Spleen (tissue), 11 donors: ENCODE measurements around the gene TSC22D1. TPM values are rescaled to one million over a fixed set of nuclear protein-coding genes. Genes with fewer than 3 reads are reported as not detected.

ENCODE experiments used
- DNase-seq: peaks from one replicate; pipeline ENCODE4 v3.0.0-alpha.2; 2020
- H3K27ac ChIP-seq, 8 donors: fragments of 200-600 bp; sonication (generic) in 7 of 8; 1 replicate in 4 of 8; 2 replicates in 4 of 8; pipeline versions ENCODE4 v1.5.0 to v1.8.0; 2016 to 2021; ENCODE audit warnings: inconsistent platforms in 4 of 8, mild to moderate bottlenecking in 4 of 8, moderate library complexity in 1 of 8
- H3K27me3 ChIP-seq, 7 donors: fragments of 200-600 bp; sonication (generic) in 6 of 7; replicated peaks in 1 of 7; 1 replicate in 4 of 7; 2 replicates in 3 of 7; pipeline versions ENCODE4 v1.5.0 to v1.8.0; 2016 to 2021; ENCODE audit warnings: inconsistent platforms in 3 of 7, mild to moderate bottlenecking in 1 of 7
- H3K36me3 ChIP-seq, 6 donors: fragments of 200-600 bp; sonication (generic) in 5 of 6; 1 replicate in 4 of 6; 2 replicates in 2 of 6; pipeline versions ENCODE4 v1.5.0 to v1.8.0; 2016 to 2021; ENCODE audit warnings: inconsistent platforms in 2 of 6
- H3K4me1 ChIP-seq, 6 donors: fragments of 200-600 bp; sonication (generic) in 5 of 6; 1 replicate in 3 of 6; 2 replicates in 3 of 6; pipeline versions ENCODE4 v1.5.0 to v1.8.0; 2016 to 2021; ENCODE audit warnings: inconsistent platforms in 3 of 6
- H3K4me3 ChIP-seq, 8 donors: fragments of 200-600 bp; sonication (generic) in 7 of 8; 1 replicate in 4 of 8; 2 replicates in 4 of 8; pipeline versions ENCODE4 v1.5.0 to v1.8.0; 2016 to 2021; ENCODE audit warnings: inconsistent platforms in 4 of 8, mild to moderate bottlenecking in 4 of 8, moderate library complexity in 2 of 8
- H3K9me3 ChIP-seq, 8 donors: fragments of 200-600 bp; sonication (generic) in 7 of 8; 1 replicate in 4 of 8; 2 replicates in 4 of 8; pipeline versions ENCODE4 v1.5.0 to v1.8.0; 2016 to 2021; ENCODE audit warnings: inconsistent platforms in 4 of 8
- POLR2A ChIP-seq, 3 donors: fragments of 450-650 bp; IDR thresholded peaks; one replicate each; pipeline ENCODE4 v1.5.1; 2017; ENCODE audit warnings: antibody characterized with exemption in 3 of 3, mild to moderate bottlenecking in 1 of 3
- POLR2AphosphoS5 ChIP-seq, 3 donors: sonication (generic); formaldehyde crosslinking; IDR thresholded peaks; one replicate each; pipeline ENCODE4 v1.5.1; 2017; ENCODE audit warnings: antibody characterized with exemption in 3 of 3
- WGBS, 5 donors: extraction: QIAGEN DNeasy Blood & Tissue Kit in 3 of 5; methylation state at CpG; one replicate each; pipeline versions ENCODE4 v1.1.5 to v1.1.7; 2013 to 2018; 5-methylcytosine and 5-hydroxymethylcytosine counted together
- intact Hi-C: fragments of 100-400 bp; cut with DNase I; formaldehyde crosslinking; loops from one replicate; pipeline ENCODE4 v1.15.0; 2023; ENCODE audit warnings: low total_unique reads
- polyA plus RNA-seq, 3 donors: library from polyadenylated mRNA; stranded (reverse); fragments of 200-250 nt; gene quantifications; one replicate each; pipeline ENCODE4 v1.2.1, GENCODE V29; 2013
- total RNA-seq, 7 donors: library from RNA; depleted of rRNA in 3 of 7; stranded (reverse); fragments of >200 nt in 3 of 7; fragmentation: NEBNext Ultra II Directional in 4 of 7; extraction: Animal tissue kit (Norgen Biotek cat#: 25700) in 4 of 7; gene quantifications; one replicate each; pipeline versions ENCODE4 v1.1.0 to v1.2.1, GENCODE V29; 2016 to 2021
- TF ChIP-seq, protein P1 (sequence below), 11 experiments: fragments of 200-600 bp in 7 of 11; fragments of 450-650 bp in 4 of 11; sonication (generic) in 4 of 11; IDR thresholded peaks in 8 of 11; conservative IDR thresholded peaks in 3 of 11; 1 replicate in 7 of 11; 2 replicates in 4 of 11; pipeline versions ENCODE4 v1.4.0 to v1.8.0; 2016 to 2021; ENCODE audit warnings: antibody characterized with exemption in 11 of 11, inconsistent platforms in 4 of 11, mild to moderate bottlenecking in 1 of 11
- donor health status: healthy with polysubstance abuse.
- donor health status: DM: no; HTN: no; CAD: no; lungs with moderate emphysema.
- donor health status: DM: no; HTN: no; CAD: no.
- donor health status: Bipolar disorder and iron deficiency.
- donor health status: healthy.
- donor health status: DM: no; HTN: no; CAD: no.
- donor health status: DM: yes; HTN: yes; CAD: no.

TSC22D1 gene
- total and polyA plus RNA-seq, 10 donors = 14.3 to 66.3 (median 42.6) TPM

DNA sequence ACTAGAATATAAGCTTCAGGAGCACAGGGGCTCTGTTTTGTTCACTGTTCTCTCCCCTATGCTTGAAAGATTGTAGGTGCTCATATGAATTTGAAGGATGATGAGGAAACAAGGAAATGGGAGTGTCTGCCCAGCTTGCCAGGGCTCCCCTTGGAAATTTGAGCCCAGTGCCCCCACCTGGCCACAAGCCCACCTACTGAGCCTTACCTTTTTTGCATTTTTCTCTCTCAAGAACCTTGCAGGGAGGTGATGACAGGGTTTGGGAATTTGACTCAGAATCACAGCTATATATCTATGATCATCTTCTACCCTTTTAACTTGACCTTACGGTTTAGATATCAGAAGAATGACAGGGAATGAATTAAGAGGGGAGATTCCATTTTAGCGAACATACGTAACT is 168.8 kb downstream of the TSC22D1 start:
- WGBS, 5 donors = 60 to 94% (median 82%) methylated on average over 3 of the region's 3 CpGs
- H3K27ac ChIP-seq = no peak overlapping the region
- peaks cover 0 to 11% (median 2%) of the 10 kb centered on the region in 6 donors for H3K4me1 ChIP-seq
- H3K9me3 ChIP-seq = no peaks in the 10 kb centered on the region
- H3K36me3 ChIP-seq = no peaks in the 10 kb centered on the region
- H3K27me3 ChIP-seq = peaks cover 0 to 34% (median 0%) of the 10 kb centered on the region in 7 donors
- no peak for DNase-seq
- no peak for TF ChIP-seq POLR2AphosphoS5 (IDR thresholded peaks at IDR 0.05)
- no peak for TF ChIP-seq POLR2A (IDR thresholded peaks at IDR 0.05)
- TF ChIP-seq, protein P1, sequence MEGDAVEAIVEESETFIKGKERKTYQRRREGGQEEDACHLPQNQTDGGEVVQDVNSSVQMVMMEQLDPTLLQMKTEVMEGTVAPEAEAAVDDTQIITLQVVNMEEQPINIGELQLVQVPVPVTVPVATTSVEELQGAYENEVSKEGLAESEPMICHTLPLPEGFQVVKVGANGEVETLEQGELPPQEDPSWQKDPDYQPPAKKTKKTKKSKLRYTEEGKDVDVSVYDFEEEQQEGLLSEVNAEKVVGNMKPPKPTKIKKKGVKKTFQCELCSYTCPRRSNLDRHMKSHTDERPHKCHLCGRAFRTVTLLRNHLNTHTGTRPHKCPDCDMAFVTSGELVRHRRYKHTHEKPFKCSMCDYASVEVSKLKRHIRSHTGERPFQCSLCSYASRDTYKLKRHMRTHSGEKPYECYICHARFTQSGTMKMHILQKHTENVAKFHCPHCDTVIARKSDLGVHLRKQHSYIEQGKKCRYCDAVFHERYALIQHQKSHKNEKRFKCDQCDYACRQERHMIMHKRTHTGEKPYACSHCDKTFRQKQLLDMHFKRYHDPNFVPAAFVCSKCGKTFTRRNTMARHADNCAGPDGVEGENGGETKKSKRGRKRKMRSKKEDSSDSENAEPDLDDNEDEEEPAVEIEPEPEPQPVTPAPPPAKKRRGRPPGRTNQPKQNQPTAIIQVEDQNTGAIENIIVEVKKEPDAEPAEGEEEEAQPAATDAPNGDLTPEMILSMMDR (IDR thresholded peaks at IDR 0.05 in 8 of 11, conservative IDR thresholded peaks at IDR 0.05 in 3 of 11) = no peak
- intact Hi-C loops = no loop called here
- no peak overlapping the region for H3K4me3 ChIP-seq

DNA sequence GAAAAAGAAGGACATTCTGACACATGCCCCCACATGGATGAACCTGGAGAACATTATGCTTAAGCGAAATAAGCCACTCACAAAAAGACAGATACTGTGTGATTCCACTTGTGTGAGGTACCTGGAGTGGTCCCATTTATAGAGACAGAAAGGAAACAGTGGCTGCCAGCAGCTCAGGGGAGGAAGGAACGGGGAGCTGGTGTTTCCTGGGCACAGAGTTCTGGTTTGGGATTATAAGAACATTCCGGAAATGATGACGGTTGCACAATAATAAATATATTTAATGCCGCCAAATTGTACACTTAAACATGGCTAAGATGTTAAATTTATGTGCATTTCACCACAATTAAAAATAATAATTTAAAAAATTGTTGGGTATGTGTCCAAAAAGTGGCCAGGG is 169.5 kb downstream of the TSC22D1 start:
- H3K9me3 ChIP-seq = no peaks in the 10 kb centered on the region
- no peaks in the 10 kb centered on the region for H3K36me3 ChIP-seq
- H3K27me3 ChIP-seq = peaks cover 0 to 34% (median 0%) of the 10 kb centered on the region in 7 donors
- H3K4me1 ChIP-seq = peaks cover 0 to 10% (median 2%) of the 10 kb centered on the region in 6 donors
- no peak overlapping the region for H3K4me3 ChIP-seq
- intact Hi-C loops = no loop called here
- H3K27ac ChIP-seq = no peak overlapping the region
- WGBS, 5 donors = 29 to 40% (median 33%) methylated on average over 5 of the region's 5 CpGs
- DNase-seq = no peak
- TF ChIP-seq POLR2AphosphoS5 (IDR thresholded peaks at IDR 0.05) = peak in 1 of 3 donors; percentile 77
- no peak for TF ChIP-seq POLR2A (IDR thresholded peaks at IDR 0.05)

DNA sequence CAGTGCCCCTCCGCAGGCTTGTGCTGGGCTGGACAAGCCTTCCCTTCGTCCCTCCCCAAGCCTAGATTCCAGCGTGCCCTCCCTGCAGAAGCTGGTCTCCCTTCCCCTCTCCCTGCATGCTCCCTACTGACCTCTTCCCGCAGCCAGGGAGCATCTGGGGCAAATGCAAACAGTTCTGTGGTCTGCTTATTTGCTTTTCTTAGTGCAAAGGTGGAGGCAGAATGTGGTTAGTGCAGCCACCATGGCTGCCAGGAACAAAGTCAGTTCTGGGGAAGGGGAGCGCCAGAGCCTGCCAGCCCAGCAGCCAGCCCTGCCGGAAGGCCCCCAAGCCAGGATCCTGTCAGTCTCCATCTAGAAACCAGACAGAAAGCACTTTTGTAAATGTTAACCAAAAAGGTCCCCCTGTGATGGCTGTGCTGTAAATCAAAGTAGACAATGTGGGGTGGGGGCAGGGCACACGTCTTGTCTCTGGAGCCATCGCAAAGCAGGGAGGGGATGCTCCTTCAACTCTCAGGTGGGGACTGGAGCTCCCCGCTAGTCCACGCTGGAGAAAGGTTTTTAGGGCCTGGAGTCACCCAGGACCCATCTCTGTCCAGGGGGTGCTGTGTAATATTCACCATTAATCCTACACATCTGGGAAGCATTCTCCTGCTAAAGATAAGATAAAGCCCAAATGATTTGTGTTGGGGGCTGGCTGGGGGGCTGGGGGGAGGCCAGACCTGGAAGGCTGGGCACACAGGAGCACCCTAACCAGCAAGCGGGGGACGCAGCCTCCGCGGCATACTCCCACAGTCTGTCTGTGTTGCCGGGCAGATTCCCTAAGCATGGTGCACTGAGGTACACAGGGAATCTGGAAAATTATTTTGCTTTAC is 171.6 kb downstream of the TSC22D1 start:
- intact Hi-C loops = no loop called here
- Histone ChIP-seq H3K4me1 (peaks cover 0 to 10% (median 2%) of the 10 kb centered on the region in 6 donors), H3K4me3 (no peak overlapping the region), H3K9me3 (no peaks in the 10 kb centered on the region), H3K27me3 (peaks cover 0 to 33% (median 0%) of the 10 kb centered on the region in 7 donors), H3K27ac (no peak overlapping the region), H3K36me3 (no peaks in the 10 kb centered on the region)
- TF ChIP-seq POLR2AphosphoS5 (IDR thresholded peaks at IDR 0.05) (no peak), POLR2A (IDR thresholded peaks at IDR 0.05) (no peak)
- TF ChIP-seq, protein P1 (IDR thresholded peaks at IDR 0.05 in 8 of 11, conservative IDR thresholded peaks at IDR 0.05 in 3 of 11) = no peak
- WGBS, 5 donors = 75 to 85% (median 81%) methylated on average over 15 of the region's 15 CpGs
- DNase-seq = no peak

DNA sequence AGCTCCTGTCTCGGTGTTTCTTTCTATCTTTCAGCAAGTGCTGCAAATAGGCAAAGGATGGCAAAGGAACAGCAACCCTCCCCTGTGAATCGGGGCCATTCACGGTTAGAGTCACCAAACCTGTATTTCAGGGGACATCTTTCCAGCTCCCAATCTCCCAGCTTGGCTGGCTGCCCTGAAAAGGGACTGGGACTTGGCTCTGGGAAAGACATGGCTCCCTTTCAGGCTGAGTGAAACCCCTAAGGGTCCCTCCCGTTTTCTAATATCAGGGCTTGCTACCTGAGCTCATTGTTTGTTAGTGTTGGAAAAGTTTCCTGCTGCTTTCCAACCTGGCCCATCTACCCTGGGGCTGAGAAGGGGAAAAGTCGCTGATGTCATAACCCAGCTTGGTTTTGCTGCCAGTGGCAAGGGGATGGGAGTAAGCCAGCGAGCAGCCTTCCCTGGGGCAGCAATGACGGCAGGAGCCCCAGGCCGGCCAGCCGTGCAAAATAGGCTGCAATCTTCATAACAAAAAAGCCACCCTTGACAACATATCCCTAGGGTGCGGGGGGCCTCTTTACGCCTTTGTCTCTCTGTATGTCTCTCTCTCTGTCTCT is 172.6 kb downstream of the TSC22D1 start:
- Histone ChIP-seq H3K36me3 (no peaks in the 10 kb centered on the region), H3K4me1 (peaks cover 0 to 10% (median 2%) of the 10 kb centered on the region in 6 donors), H3K27me3 (peaks cover 0 to 28% (median 0%) of the 10 kb centered on the region in 7 donors), H3K27ac (no peak overlapping the region), H3K4me3 (no peak overlapping the region), H3K9me3 (no peaks in the 10 kb centered on the region)
- DNase-seq = no peak
- TF ChIP-seq, protein P1 (IDR thresholded peaks at IDR 0.05 in 8 of 11, conservative IDR thresholded peaks at IDR 0.05 in 3 of 11) = no peak
- TF ChIP-seq POLR2AphosphoS5 (IDR thresholded peaks at IDR 0.05) (no peak), POLR2A (IDR thresholded peaks at IDR 0.05) (no peak)
- 77 to 89% (median 85%) methylated on average over 11 of the region's 11 CpGs for WGBS, 5 donors
- intact Hi-C loops = no loop called here
